DMS153 treated with DMSO at 0.1 percent for 48 hours (cell line): Measurements from ENCODE around the gene CHKB.
"Not testable (repeated sequence)": the region's sequence is repeated elsewhere in the genome, so short reads cannot be mapped to it uniquely, and the experiment has no call there.

Experiments
- DNase-seq: peaks from one replicate; lab custom pipeline; 2025; ENCODE audit not compliant: unreplicated experiment; lab: John Stamatoyannopoulos, UW

CHKB gene

GRCh38 chr22:50612528-50613221 is 30.0 kb upstream of the CHKB start:
- DNase-seq = peak; percentile 28

GRCh38 chr22:50612168-50612527 is 29.5 kb upstream of the CHKB start:
- DNase-seq = no peak

- no peak for DNase-seq
Observed at GRCh38 chr22:50611341-50612060, 28.9 kb upstream of the CHKB start.

- no peak for DNase-seq
Observed at GRCh38 chr22:50610581-50610980, 27.9 kb upstream of the CHKB start.

- no peak for DNase-seq
Observed at GRCh38 chr22:50610041-50610451, 27.4 kb upstream of the CHKB start.

GRCh38 chr22:50609599-50609998 is 26.9 kb upstream of the CHKB start:
- no peak for DNase-seq

- no peak for DNase-seq
Observed at GRCh38 chr22:50608996-50609395, 26.3 kb upstream of the CHKB start.

- not testable (repeated sequence) for DNase-seq
Observed at GRCh38 chr22:50608058-50608840, 25.6 kb upstream of the CHKB start.

- no peak for DNase-seq
Observed at GRCh38 chr22:50607659-50608020, 25.0 kb upstream of the CHKB start.

- DNase-seq = no peak
Observed at GRCh38 chr22:50606946-50607658, 24.5 kb upstream of the CHKB start.

GRCh38 chr22:50606165-50606945 is 23.7 kb upstream of the CHKB start:
- no peak for DNase-seq

GRCh38 chr22:50605613-50606074 is 23.0 kb upstream of the CHKB start:
- no peak for DNase-seq

GRCh38 chr22:50605002-50605612 is 22.5 kb upstream of the CHKB start:
- DNase-seq = no peak

- DNase-seq = no peak
Observed at GRCh38 chr22:50604256-50605001, 21.8 kb upstream of the CHKB start.

- DNase-seq = no peak
Observed at GRCh38 chr22:50603511-50604255, 21.0 kb upstream of the CHKB start.

- DNase-seq = no peak
Observed at GRCh38 chr22:50602338-50602700, 19.7 kb upstream of the CHKB start.

GRCh38 chr22:50601669-50602337 is 19.2 kb upstream of the CHKB start:
- no peak for DNase-seq

- DNase-seq = no peak
Observed at GRCh38 chr22:50600967-50601668, 18.5 kb upstream of the CHKB start.
